Upper lobe of right lung (tissue), 1 donor: ENCODE measurements around the gene SPZ1. TPM values are rescaled to one million over a fixed set of nuclear protein-coding genes. Genes with fewer than 3 reads are reported as not detected.

Experiments
- ATAC-seq: fragments of 200-7000 bp; cut with Tn5 transposase; one replicate; pipeline ENCODE4 v1.9.1; 2020; ENCODE audit warnings: mild to moderate bottlenecking, moderate library complexity
- DNase-seq: peaks from one replicate; pipeline ENCODE4 v3.0.0-alpha.2; 2020
- H3K27ac ChIP-seq: fragments of 200-600 bp; one replicate; pipeline ENCODE4 v1.8.0; 2022
- H3K27me3 ChIP-seq: fragments of 200-600 bp; one replicate; pipeline ENCODE4 v1.8.0; 2022; ENCODE audit warnings: mild to moderate bottlenecking
- H3K36me3 ChIP-seq: fragments of 200-600 bp; one replicate; pipeline ENCODE4 v1.8.0; 2022
- H3K4me1 ChIP-seq: fragments of 200-600 bp; one replicate; pipeline ENCODE4 v1.8.0; 2022
- H3K4me3 ChIP-seq: fragments of 200-600 bp; one replicate; pipeline ENCODE4 v1.8.0; 2022; ENCODE audit warnings: mild to moderate bottlenecking
- H3K9me3 ChIP-seq: fragments of 200-600 bp; one replicate; pipeline ENCODE4 v1.8.0; 2022
- intact Hi-C: fragments of 100-400 bp; cut with DNase I; formaldehyde crosslinking; loops from one replicate; pipeline ENCODE4 v1.11.0; 2022
- total RNA-seq: library from RNA; stranded (reverse); fragmentation: NEBNext Ultra II Directional; extraction: Animal tissue kit (Norgen Biotek cat#: 25700); gene quantifications from one replicate; pipeline ENCODE4 v1.2.1, GENCODE V29; 2021
- TF ChIP-seq, protein P1 (sequence below): fragments of 200-600 bp; IDR thresholded peaks from one replicate; pipeline ENCODE4 v1.8.0; 2022; ENCODE audit warnings: antibody characterized with exemption
- donor health status: DM: no; HTN: yes; CAD: no; lungs with severe emphysema.

The SPZ1 gene
- total RNA-seq, 1 donor from 2014 or later, result not detected

DNA sequence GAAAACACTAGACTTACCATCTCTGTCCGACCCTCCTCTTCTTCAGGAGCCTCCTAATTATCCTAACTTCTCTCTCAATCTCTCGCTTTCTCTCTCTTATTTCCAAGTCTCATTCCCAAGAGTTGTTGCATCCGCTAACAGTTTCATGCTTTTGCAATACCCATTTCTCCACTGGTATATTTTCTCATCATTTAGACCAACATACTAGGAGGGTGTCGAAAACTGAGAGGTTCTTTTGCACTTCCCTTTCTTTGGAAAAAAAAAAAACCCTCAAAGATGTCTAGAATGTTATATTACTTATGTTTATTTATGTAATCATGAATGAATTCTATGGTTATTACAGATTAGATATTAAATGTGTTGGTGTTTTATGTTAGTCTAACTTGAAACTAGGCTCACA lies 35.9 kb downstream of the SPZ1 start:
- no peaks in the 10 kb centered on the region for H3K9me3 ChIP-seq

DNA sequence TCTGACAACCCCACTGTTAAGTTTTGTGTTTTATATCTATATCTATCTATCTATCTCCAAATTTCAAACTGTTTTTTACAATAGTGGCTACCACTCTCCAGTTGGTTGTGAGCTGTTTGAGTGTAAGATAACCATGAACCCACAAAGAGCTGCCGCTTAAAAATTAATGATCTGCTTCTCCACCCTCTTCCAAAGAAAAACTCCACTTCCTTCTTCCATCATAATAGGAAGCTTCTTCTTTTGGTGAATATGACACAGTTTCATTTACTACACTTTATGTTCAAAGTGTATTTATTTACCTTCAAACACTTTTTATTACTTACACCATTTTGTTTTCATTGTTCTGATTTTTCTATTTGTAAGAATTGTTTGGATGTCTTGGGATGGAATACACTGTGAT lies 37.9 kb downstream of the SPZ1 start:
- TF ChIP-seq, protein P1, sequence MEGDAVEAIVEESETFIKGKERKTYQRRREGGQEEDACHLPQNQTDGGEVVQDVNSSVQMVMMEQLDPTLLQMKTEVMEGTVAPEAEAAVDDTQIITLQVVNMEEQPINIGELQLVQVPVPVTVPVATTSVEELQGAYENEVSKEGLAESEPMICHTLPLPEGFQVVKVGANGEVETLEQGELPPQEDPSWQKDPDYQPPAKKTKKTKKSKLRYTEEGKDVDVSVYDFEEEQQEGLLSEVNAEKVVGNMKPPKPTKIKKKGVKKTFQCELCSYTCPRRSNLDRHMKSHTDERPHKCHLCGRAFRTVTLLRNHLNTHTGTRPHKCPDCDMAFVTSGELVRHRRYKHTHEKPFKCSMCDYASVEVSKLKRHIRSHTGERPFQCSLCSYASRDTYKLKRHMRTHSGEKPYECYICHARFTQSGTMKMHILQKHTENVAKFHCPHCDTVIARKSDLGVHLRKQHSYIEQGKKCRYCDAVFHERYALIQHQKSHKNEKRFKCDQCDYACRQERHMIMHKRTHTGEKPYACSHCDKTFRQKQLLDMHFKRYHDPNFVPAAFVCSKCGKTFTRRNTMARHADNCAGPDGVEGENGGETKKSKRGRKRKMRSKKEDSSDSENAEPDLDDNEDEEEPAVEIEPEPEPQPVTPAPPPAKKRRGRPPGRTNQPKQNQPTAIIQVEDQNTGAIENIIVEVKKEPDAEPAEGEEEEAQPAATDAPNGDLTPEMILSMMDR, result no peak
- intact Hi-C loops, result no loop called here
- Histone ChIP-seq H3K36me3 (no peaks in the 10 kb centered on the region), H3K4me3 (no peak overlapping the region), H3K27ac (no peak overlapping the region), H3K9me3 (no peaks in the 10 kb centered on the region), H3K4me1 (no peaks in the 10 kb centered on the region), H3K27me3 (no peaks in the 10 kb centered on the region)
- no peak for DNase-seq
- no peak for ATAC-seq

More for the DNA sequence above, 35.9 kb downstream of the SPZ1 start:
- H3K4me1 ChIP-seq, result no peaks in the 10 kb centered on the region
- no peak overlapping the region for H3K27ac ChIP-seq
- no peak overlapping the region for H3K4me3 ChIP-seq
- ATAC-seq, result no peak
- intact Hi-C loops, result no loop called here
- H3K36me3 ChIP-seq, result no peaks in the 10 kb centered on the region
- no peaks in the 10 kb centered on the region for H3K27me3 ChIP-seq
- TF ChIP-seq, protein P1, result no peak
- DNase-seq, result no peak

DNA sequence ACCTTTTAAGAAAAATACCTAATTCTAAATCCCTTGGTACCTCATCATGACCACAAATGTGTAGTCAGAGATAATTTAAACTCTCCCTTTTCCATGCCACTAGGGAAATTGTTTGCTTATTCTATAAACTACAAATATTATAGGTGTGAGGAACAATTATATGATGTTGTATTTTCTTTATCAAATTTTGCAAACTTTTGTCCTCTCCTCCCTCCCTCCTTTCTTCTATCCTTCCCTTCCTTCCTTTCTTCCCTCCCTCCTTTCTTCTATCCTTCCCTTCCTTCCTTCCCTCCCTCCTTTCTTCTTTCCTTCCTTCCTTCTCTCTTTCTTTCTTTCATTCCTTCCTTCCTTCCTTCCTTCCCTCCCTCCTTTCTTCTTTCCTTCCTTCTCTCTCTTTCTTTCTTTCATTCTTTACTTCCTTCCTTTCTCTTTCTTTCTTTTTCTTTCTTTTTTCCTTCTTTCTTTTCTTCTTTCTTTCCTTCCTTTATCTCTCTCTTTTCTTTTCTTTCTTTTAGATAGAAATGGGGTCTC lies 41.2 kb downstream of the SPZ1 start:
- Histone ChIP-seq H3K4me3 (no peak overlapping the region), H3K27ac (no peak overlapping the region), H3K36me3 (no peaks in the 10 kb centered on the region), H3K27me3 (no peaks in the 10 kb centered on the region), H3K4me1 (no peaks in the 10 kb centered on the region), H3K9me3 (no peaks in the 10 kb centered on the region)
- TF ChIP-seq, protein P1, result no peak
- ATAC-seq (no peak), DNase-seq (no peak)
- intact Hi-C loops, result no loop called here

DNA sequence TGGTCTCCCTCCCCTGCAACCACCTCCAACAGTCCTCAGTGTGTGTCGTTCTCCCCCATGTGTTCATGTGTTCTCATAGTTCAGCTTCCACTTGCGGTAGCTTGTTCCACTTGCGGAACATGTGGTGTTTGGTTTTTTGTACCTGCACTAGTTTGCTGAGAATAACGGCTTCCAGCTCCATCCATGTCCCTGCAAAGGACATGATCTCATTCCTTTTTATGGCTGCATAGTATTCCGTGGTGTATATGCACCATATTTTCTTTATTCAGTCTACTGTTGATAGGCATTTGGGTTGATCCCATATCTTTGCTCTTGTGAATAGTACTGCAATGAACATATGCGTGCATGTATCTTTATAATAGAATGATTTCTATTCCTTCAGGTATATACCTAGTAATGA lies 45.1 kb downstream of the SPZ1 start:
- Histone ChIP-seq H3K9me3 (no peaks in the 10 kb centered on the region), H3K36me3 (no peaks in the 10 kb centered on the region), H3K27ac (no peak overlapping the region), H3K4me3 (no peak overlapping the region), H3K27me3 (no peaks in the 10 kb centered on the region), H3K4me1 (no peaks in the 10 kb centered on the region)
- ATAC-seq (no peak), DNase-seq (no peak)
- intact Hi-C loops, result no loop called here
- TF ChIP-seq, protein P1, result no peak

DNA sequence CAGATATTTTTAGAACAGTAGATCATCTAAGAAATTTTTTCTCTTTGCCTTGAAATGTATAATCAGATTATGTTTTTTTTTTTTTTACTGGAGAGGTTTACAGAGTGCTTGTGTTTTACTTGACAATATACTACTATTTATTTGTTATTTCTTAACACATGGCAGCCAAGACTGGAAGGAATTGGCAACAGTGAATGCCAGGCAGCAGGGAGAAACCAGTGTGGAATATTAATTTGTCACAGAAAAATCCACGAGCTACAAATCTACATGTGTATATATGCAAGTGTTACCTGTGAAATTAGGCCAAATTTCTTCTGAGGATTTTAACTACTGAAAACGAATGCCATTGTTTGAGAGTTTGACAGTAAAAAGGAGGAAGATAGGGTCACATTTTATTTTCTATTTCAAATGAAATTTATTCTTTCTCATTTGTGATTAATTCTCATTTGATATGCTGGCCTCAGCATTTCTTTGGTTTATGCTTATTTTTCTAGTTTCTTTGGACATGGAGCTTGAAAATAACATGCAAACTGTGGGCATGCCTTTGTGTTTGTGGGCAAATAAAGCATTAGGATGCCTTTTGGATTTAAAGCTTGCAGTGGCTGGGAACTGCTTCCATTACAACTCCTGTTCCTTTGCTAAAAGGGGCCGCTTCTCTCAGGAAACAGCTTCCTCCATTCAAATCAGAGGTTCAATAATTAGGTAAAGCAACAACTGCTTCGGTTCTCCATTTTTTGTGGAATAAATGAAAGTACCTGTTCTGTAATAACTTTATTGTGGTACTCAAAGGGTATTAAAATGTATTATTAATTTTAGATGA lies 49.1 kb downstream of the SPZ1 start:
- Histone ChIP-seq H3K36me3 (no peaks in the 10 kb centered on the region), H3K9me3 (no peaks in the 10 kb centered on the region), H3K4me3 (no peak overlapping the region), H3K4me1 (no peaks in the 10 kb centered on the region), H3K27me3 (no peaks in the 10 kb centered on the region), H3K27ac (no peak overlapping the region)
- no peak for DNase-seq
- intact Hi-C loops, result no loop called here
- ATAC-seq, result no peak
- TF ChIP-seq, protein P1, result no peak
